Activated naive CD4-positive, alpha-beta T cell treated with anti-CD3 and anti-CD28 coated beads for 36 hours (primary cell): ENCODE data around the gene PDE6G. TPM values are rescaled to one million over a fixed set of nuclear protein-coding genes. Genes with fewer than 3 reads are reported as not detected.
A peak's percentile ranks its signal among the peaks of the same experiment; 100 is the strongest.

Experiments used
- CTCF ChIA-PET: fragments of 350-600 bp; sonication (Branson Sonifier 250); formaldehyde crosslinking; loops from one replicate; lab custom pipeline; 2021; ENCODE audit warnings: antibody characterized with exemption; lab: Charles Lee
- DNase-seq: peaks from one replicate; pipeline ENCODE4 v3.0.0-alpha.2; 2020
- H3K27ac Mint-ChIP-seq: one replicate; pipeline ENCODE4 v1.8.0; 2021; ENCODE audit warnings: mild to moderate bottlenecking, mixed read lengths
- H3K27me3 Mint-ChIP-seq: one replicate; pipeline ENCODE4 v1.8.0; 2021; ENCODE audit warnings: low read depth, mixed read lengths
- H3K36me3 Mint-ChIP-seq: one replicate; pipeline ENCODE4 v1.8.0; 2021; ENCODE audit warnings: low read depth, mixed read lengths
- H3K4me1 Mint-ChIP-seq: one replicate; pipeline ENCODE4 v1.8.0; 2021; ENCODE audit warnings: low read depth, mixed read lengths
- H3K4me3 Mint-ChIP-seq: one replicate; pipeline ENCODE4 v1.8.0; 2021; ENCODE audit warnings: mild to moderate bottlenecking, moderate library complexity, mixed read lengths
- H3K9me3 Mint-ChIP-seq: one replicate; pipeline ENCODE4 v1.8.0; 2021; ENCODE audit warnings: mixed read lengths
- intact Hi-C: fragments of 100-400 bp; cut with micrococcal nuclease; formaldehyde crosslinking; loops from one replicate; pipeline ENCODE4 v1.15.1; 2023
- total RNA-seq, 2 experiments: library from RNA; stranded (reverse); gene quantifications; one replicate each; pipeline ENCODE4 v1.2.3, GENCODE V29; 2021

Gene PDE6G
- under 1 TPM; 0.83 to 0.89 TPM for total RNA-seq

GRCh38 chr17:81656118-81656743, at the start of gene PDE6G:
Gene PDE6G (minus strand): TSS chr17:81656542. CDS start chr17:81653305, 3,237 bp downstream.
- intact Hi-C loops = no loop called here
- Mint-ChIP-seq H3K4me3 (no peak within 1 kb of the TSS), H3K36me3 (no peaks in the 10 kb centered on the region), H3K4me1 (peaks cover 7% of the 10 kb centered on the region), H3K27me3 (peaks cover 8% of the 10 kb centered on the region), H3K9me3 (no peaks in the 10 kb centered on the region), H3K27ac (no peak within 1 kb of the TSS)
- no peak for DNase-seq
- CTCF ChIA-PET = interaction anchor here (0.6 kb wide), 1 partner anchor 58 kb away, joined by 3 read pairs; no protein-coding TSS in a partner anchor

- Mint-ChIP-seq H3K4me3 (peak overlapping the region; percentile 34), H3K27ac (peak overlapping the region; percentile 46), H3K36me3 (peaks cover 43% of the 10 kb centered on the region), H3K9me3 (no peaks in the 10 kb centered on the region), H3K27me3 (no peaks in the 10 kb centered on the region), H3K4me1 (peaks cover 49% of the 10 kb centered on the region)
- intact Hi-C loops = no loop called here
- CTCF ChIA-PET = no interaction called here
- DNase-seq = no peak
Measured at GRCh38 chr17:81705518-81706231, 49.3 kb upstream of the PDE6G start.

DNA sequence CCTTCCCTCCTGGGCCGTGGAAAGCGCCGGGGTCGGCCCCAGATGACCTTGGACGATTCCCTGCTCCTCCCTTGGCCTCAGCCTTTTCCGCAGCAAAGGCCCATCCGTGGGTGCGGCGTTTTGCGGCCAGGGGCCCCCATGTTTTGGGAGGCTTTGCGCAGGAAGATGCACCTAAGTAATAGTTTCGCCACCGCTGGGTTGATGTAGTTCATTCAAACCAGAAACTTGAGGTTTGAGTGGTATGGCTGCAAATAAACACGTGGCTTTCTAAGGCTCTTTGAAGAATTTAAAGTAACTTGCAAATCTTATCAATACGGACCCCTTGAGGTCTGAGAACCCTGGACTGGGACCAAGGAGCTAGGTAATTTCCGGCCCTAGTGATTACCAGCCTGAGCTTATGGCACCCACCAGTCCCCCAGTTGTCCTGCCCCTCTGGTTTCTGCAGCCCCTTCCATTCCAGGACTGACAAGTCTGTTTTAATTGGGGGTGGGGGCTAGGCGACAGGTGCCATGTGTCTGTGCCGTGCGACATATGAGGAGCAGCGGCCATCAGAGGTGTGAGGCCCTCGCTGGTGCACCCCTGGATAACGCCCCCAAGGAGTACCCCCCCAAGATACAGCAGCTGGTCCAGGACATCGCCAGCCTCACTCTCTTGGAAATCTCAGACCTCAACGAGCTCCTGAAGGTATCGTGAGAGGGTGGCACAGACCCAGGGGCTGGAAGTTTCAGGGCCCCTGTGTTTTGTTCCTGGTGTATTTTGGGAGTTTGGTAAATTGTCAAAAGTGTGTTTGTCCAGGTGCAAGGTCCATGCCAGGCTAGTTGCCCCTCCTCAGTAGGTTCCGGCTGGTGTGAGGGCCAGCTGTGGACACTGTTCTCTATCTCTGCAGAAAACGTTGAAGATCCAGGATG, 47.7 kb upstream of the PDE6G start:
- Mint-ChIP-seq H3K4me3 (peak overlapping the region; percentile 77), H3K27ac (peak overlapping the region; percentile 77), H3K9me3 (no peaks in the 10 kb centered on the region), H3K36me3 (peaks cover 42% of the 10 kb centered on the region), H3K4me1 (peaks cover 40% of the 10 kb centered on the region), H3K27me3 (no peaks in the 10 kb centered on the region)
- intact Hi-C loops = loop anchor here (1.0 to 5.0 kb wide), 3 partner anchors 21 to 192 kb away; partner anchors contain the start of genes ACTG1, ARL16 and FAAP100
- DNase-seq = peak; percentile 31
- CTCF ChIA-PET = no interaction called here

DNA sequence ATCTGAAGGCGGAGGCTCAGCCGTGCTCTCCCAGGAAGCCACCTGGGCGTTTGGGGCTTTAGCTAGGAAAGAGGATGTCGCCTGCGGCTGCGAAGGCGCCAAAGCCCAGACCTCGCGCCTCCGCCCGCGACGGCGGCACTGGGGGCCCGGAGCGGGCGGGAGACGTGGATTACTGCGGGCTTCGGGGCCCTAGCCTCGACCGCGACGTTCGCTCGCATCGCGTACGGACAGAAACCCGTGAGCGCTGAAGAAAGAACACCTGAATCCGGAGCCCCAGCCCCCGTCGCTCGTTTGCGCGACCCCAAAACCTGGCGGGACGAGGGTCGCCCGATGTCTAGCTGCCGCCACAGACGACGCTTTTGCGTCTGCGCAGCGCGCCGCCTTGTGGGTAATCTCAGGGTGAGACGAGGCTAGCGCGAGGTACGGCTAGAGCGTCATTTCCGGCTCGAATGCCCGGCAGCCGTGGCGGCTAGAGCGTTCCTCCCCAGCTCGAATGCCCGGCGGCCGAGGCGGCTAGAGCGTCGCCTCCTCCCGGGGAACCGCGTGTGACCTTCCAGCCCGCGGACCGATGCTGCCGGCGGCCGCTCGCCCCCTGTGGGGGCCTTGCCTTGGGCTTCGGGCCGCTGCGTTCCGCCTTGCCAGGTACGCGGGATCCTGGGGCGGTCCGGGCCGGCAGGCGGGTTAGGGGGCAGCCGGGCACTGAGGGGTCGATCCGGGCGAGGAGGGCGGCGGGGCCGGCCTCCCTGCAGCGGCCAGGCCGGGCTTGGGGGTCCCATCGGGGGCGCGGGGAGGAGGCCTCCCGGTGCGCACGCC, 46.8 kb upstream of the PDE6G start, which contains the start of gene MRPL12:
Gene MRPL12 (plus strand): TSS at position 434 of the 813 bp plus-strand sequence. CDS start 135 bp downstream, at position 569.
- intact Hi-C loops = loop anchor here (1.0 to 5.0 kb wide), 3 partner anchors 20 to 191 kb away; partner anchors contain the start of genes ACTG1, ARL16 and FAAP100
- Mint-ChIP-seq H3K4me3 (peak within 1 kb of the TSS; percentile 95), H3K4me1 (peaks cover 38% of the 10 kb centered on the region), H3K9me3 (no peaks in the 10 kb centered on the region), H3K27me3 (no peaks in the 10 kb centered on the region), H3K27ac (peak within 1 kb of the TSS; percentile 88), H3K36me3 (peaks cover 42% of the 10 kb centered on the region)
- CTCF ChIA-PET = interaction anchor here (1.3 to 1.4 kb wide), 2 partner anchors 20 to 27 kb away, joined by 3 to 5 read pairs; partner anchors contain the start of genes ARL16 and HGS
- DNase-seq = peak; percentile 91

DNA sequence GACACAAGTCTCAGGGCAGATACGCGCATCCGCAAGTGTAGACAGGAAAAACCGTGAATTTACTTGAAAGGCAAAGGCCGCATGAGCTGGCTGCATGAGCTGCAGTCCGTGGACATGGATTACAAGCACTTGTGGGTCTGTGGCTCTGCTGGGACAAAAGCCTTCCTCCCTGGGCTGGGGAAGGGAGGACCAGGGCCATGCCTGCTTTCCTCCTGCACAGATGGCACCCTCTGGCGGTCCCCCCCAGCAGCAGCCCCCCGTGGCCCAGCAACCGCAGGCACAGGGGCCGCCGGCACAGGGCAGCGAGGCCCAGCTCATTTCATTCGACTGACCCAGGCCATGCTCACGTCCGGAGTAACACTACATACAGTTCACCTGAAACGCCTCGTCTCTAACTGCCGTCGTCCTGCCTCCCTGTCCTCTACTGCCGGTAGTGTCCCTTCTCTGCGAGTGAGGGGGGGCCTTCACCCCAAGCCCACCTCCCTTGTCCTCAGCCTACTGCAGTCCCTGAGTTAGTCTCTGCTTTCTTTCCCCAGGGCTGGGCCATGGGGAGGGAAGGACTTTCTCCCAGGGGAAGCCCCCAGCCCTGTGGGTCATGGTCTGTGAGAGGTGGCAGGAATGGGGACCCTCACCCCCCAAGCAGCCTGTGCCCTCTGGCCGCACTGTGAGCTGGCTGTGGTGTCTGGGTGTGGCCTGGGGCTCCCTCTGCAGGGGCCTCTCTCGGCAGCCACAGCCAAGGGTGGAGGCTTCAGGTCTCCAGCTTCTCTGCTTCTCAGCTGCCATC, 45.1 kb upstream of the PDE6G start:
- intact Hi-C loops = loop anchor here (5.0 kb wide), 1 partner anchor 149 kb away; the partner anchor contains the start of gene FAAP100

GRCh38 chr17:81700353-81701287, 44.3 kb upstream of the PDE6G start:
- no peak for DNase-seq
- Mint-ChIP-seq H3K36me3 (peaks cover 41% of the 10 kb centered on the region), H3K4me3 (no peak overlapping the region), H3K9me3 (no peaks in the 10 kb centered on the region), H3K27me3 (no peaks in the 10 kb centered on the region), H3K4me1 (peaks cover 30% of the 10 kb centered on the region), H3K27ac (no peak overlapping the region)
- CTCF ChIA-PET = interaction anchor here (0.6 kb wide), 1 partner anchor 370 kb away, joined by 3 read pairs; no protein-coding TSS in a partner anchor
- intact Hi-C loops = loop anchor here (5.0 kb wide), 1 partner anchor 148 kb away; the partner anchor contains the start of gene FAAP100

More for the DNA sequence above, 45.1 kb upstream of the PDE6G start:
- Mint-ChIP-seq H3K4me3 (peak overlapping the region; percentile 95), H3K27me3 (no peaks in the 10 kb centered on the region), H3K27ac (no peak overlapping the region), H3K4me1 (peaks cover 35% of the 10 kb centered on the region), H3K36me3 (peaks cover 48% of the 10 kb centered on the region), H3K9me3 (no peaks in the 10 kb centered on the region)
- DNase-seq = peak; percentile 30
- CTCF ChIA-PET = interaction anchor here (1.0 to 1.3 kb wide), 2 partner anchors 25 to 36 kb away, joined by 3 to 5 read pairs; no protein-coding TSS in a partner anchor

GRCh38 chr17:81697261-81698044, 41.1 kb upstream of the PDE6G start:
- intact Hi-C loops = no loop called here
- CTCF ChIA-PET = no interaction called here
- H3K27me3 Mint-ChIP-seq = no peaks in the 10 kb centered on the region
- DNase-seq = no peak
- no peaks in the 10 kb centered on the region for H3K9me3 Mint-ChIP-seq
- peaks cover 18% of the 10 kb centered on the region for H3K4me1 Mint-ChIP-seq
- H3K27ac Mint-ChIP-seq = no peak overlapping the region
- H3K4me3 Mint-ChIP-seq = no peak overlapping the region
- H3K36me3 Mint-ChIP-seq = peaks cover 24% of the 10 kb centered on the region

GRCh38 chr17:81696218-81696941, 40.0 kb upstream of the PDE6G start:
- no peak overlapping the region for H3K4me3 Mint-ChIP-seq
- no peak overlapping the region for H3K27ac Mint-ChIP-seq
- intact Hi-C loops = no loop called here
- no peaks in the 10 kb centered on the region for H3K27me3 Mint-ChIP-seq
- CTCF ChIA-PET = no interaction called here
- no peaks in the 10 kb centered on the region for H3K9me3 Mint-ChIP-seq
- DNase-seq = no peak
- H3K36me3 Mint-ChIP-seq = peaks cover 22% of the 10 kb centered on the region
- H3K4me1 Mint-ChIP-seq = peaks cover 8% of the 10 kb centered on the region

DNA sequence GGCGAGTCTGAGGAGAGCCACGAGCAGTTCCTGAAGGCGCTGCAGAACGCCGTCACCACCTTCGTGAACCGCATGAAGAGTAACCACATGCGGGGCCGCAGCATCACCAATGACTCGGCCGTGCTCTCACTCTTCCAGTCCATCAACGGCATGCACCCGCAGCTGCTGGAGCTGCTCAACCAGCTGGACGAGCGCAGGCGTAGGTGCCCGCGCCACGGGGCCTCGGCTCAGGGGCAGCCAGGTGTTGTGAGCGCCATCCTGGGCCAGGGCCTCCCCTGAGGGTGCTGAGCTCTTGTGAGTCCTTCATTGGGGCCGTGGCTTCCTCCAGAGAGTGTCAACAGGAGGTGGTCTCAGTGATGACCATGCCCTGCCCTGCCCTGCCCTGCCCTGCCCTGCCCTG, 39.5 kb upstream of the PDE6G start:
- intact Hi-C loops = no loop called here
- no peaks in the 10 kb centered on the region for H3K27me3 Mint-ChIP-seq
- no peaks in the 10 kb centered on the region for H3K9me3 Mint-ChIP-seq

More for the DNA sequence above, 39.5 kb upstream of the PDE6G start:
- H3K4me3 Mint-ChIP-seq = no peak overlapping the region
- peaks cover 20% of the 10 kb centered on the region for H3K36me3 Mint-ChIP-seq
- no peak for DNase-seq
- CTCF ChIA-PET = no interaction called here
- H3K27ac Mint-ChIP-seq = no peak overlapping the region
- H3K4me1 Mint-ChIP-seq = peaks cover 3% of the 10 kb centered on the region
